Adrenal gland (tissue), 5 donors: ENCODE results near the gene CATSPERZ.

Experiments
- CTCF ChIP-seq, 6 experiments: fragments of 450-650 bp in 4 of 6; fragments of 200-600 bp in 2 of 6; sonication (generic) in 1 of 6; IDR thresholded peaks; 1 replicate in 5 of 6; 2 replicates in 1 of 6; pipeline versions ENCODE4 v1.5.1 to v1.8.0; 2016 to 2021; ENCODE audit warnings: antibody characterized with exemption in 6 of 6, mild to moderate bottlenecking in 2 of 6, moderate library complexity in 1 of 6
- POLR2A ChIP-seq, 2 donors: fragments of 450-650 bp; IDR thresholded peaks; one replicate each; pipeline ENCODE4 v1.6.1; 2017; ENCODE audit warnings: antibody characterized with exemption in 2 of 2, mild to moderate bottlenecking in 2 of 2, moderate library complexity in 1 of 2
- donor health status: DM: no; HTN: no; CAD: no.

- no peak for TF ChIP-seq CTCF (IDR thresholded peaks at IDR 0.05)
- TF ChIP-seq POLR2A (IDR thresholded peaks at IDR 0.05): no peak
Observed at GRCh38 chr11:64340671-64341335, 40.6 kb downstream of the CATSPERZ start.
